ENCODE data around the gene TBC1D2.
A peak's percentile ranks its signal among the peaks of the same experiment; 100 is the strongest.

Gene TBC1D2

DNA sequence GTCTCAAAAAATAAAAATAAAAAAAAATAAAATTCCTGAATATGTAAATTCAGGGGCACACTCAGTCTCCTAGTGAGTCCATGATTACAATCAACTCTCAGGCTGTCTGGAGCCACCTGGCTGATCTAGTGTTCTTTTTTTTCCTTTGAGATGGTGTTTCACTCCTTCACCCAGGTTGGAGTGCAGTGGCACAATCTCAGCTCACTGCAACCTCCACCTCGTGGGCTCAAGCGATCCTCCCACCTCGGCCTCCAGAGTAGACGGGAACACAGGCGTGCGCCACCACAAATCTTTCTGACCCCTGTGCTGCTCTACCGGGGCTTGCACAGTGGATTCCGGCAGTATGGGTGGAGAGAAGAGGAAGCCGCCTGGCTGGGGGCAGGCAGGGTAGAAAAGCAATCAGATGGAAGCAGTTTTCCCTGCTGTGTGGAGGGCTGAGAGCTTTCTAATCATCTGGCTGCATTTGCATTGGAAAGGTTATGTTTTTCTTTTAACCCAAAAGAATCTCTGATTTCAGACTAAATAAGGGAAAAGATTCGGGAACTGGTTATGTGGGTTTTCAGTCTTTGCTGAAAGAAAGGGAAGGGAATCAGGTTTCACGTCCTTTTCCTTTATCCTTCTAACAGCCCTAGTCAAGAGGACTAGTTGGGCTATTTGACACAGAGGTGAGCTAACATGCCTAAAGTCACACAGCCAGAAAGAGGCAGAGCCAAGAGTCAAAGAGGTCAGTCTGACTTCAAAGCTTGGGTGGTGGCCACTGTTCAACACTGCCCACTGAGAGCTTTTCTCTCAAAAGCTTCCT, 36.7 kb downstream of the TBC1D2 start:
- no peak for DNase-seq (ENCODE audit: low spot score)

DNA sequence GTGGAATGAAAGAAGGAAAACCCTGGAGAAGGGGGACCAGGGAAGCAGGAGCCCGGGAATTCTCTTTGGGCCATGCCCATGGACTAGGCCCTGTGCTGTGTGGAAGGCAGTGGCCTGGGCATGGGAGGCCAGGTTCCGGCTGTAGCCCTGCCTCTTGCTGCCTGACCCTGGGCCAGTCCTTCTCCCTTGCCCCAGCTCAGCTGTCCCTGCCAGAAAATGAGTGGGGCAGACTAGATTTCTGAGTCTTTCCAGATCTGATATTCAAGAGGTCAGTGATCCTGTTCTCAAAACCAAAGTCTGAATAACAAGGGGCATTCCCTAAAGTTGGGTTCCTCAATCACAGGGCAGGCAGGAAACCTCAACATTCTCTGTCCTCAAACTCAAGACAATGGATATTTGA, 38.2 kb downstream of the TBC1D2 start:
- no peak for DNase-seq (ENCODE audit: low spot score)

DNA sequence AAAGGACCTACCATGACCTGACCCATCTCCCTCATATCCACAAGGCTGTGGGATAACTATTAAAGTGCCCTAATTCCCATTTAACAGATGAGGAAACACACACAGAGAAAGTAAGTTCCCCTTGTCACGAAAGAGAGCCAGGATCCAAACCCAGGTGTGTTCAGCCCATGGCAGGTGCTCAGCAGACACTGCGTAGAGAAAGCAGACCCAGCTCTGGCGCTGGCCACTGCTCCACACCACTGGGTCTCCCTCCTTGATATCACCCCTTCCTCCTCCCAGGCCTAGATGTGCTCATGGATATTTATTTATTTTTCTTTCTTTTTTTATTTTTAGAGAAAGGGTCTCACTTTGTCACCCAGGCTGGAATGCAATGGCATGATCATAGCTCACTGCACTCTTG, 39.1 kb downstream of the TBC1D2 start:
- no peak for DNase-seq (ENCODE audit: low spot score)

DNA sequence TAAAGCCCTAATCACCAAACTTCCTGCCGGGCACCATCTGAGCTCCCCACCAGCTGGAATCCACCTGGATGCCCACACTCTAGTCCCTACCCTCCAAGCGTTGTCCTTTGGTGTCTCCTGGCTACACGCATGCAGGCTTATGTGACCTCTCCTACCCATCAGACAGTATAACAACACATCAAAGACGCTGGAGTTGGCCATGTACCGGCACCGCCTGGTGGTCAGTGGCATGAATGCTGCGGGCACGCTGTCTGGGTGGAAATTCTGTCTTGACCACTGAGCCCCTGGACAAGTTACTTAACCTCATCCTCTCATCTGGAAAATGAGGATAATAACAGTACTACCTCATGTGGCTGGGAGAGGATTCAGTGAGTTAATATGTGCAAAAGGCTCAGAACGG, 39.6 kb downstream of the TBC1D2 start:
- no peak for DNase-seq (ENCODE audit: low spot score)

DNA sequence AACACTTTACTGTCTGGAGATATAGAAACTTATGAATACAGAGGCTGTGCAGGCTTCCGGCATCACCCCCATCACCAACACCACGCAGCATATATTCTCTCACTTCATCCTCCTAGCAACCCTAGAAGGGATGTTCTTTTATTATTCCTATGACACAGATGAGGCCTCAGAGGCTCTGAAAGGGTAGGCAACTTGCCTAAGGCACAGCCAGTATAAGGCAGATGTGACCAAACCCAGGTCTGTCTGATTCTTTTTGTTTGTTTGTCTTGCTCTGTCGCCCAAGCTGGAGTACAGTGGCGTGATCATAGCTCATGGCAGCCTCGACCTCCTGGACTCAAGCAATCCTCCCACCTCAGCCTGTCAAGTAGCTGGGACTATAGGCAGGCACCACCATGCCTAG, 40.2 kb downstream of the TBC1D2 start:
- no peak for DNase-seq (ENCODE audit: low spot score)

DNA sequence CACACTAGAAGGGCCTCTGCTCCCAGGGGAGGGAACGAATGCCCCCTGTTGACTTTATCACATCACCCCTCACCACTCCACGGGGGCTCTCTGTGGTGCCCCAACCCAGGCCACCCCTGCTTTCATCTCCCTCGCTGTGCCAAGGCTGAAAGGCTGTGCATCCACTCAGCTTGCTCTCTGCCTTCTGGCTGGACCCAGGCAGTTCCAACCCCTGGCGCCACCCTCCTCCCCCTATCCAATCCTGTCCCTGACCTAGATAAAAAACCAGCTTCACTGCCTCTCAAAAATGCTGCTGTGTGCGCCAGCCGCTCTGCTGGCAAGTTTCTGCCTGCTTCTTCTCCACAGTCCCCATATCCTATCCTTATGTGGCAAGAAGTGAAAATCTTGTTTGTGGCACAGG, 40.6 kb downstream of the TBC1D2 start:
- no peak for DNase-seq (ENCODE audit: low spot score)

DNA sequence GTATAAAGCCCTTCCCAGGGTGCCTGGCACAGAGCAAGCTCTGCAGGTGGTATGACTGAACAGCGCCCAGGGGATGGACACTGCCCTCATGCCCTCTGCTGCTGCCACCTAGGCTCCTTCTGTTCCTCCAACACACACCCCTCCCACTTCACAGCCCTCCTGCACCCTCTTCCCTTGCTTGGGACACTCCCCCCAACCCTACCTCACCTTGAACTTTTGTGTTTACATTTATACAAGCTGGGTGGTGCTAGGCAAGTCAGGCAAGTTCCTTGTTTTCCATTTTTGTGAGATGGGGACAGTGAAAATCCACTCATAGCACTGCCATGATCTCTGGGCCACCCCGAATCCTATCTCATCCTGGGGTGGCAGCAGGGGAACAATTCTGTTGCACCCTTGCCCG, 44.2 kb downstream of the TBC1D2 start:
- DNase-seq (ENCODE audit: low spot score): no peak

DNA sequence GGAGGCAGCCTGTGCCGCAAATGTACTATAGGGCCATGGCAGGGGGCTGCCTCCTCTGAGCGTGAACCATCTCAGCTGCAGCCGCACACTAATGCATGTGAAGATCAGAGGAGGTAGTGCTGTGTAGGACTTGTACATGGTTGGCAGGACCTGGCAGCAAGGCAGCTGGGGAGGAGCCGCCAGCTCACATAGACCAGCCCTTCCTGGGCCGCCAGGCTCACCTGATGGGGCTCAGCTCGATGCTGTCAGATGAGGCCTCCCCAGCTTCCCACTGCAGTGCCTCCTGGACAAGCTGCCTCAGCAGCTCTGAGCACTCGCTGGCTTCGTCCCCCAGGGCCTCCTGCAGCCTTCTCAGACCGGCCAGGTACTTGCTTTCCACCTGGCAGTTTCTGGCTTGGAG, 45.0 kb downstream of the TBC1D2 start:
- no peak for DNase-seq (ENCODE audit: low spot score)

DNA sequence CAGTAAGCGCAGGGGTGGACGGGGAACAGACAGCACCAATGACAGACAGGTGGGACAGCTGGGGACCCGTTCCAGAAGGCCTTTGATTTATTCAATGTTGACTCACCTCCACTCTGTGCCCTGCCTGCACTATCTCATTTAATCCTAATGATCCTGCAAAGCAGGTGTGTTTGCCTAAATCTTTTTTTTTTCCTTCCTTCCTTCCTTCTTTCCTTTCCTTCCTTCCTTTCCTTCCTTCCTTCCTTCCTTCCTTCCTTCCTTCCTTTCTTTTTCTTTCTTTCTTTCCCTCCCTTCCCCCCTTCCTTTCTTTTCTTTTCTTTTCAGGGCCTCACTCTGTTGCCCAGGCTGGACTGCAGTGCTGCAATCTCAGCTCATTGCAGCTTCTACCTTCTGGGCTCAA, 45.9 kb downstream of the TBC1D2 start:
- DNase-seq (ENCODE audit: low spot score): no peak

DNA sequence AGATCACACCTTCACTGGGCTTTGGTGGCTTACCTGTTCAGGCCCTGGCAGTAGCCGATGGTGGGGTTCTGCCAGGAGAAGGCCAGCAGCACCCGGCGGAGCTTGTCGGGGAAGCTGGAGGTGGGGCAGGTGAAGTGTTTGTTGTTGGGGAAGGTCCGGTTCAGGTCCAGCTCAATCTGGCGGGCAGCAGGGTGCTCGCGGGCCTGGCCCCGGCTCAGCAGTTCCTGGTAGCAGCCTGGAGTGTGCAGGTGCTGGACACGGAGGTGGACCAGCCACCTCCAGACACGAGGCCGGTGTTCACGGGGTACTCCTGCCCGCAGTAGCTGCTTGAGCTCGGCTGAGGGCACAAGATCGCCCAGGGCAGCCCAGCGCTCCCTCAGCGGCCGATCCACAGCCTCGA, 46.8 kb downstream of the TBC1D2 start:
- DNase-seq (ENCODE audit: low spot score): no peak

DNA sequence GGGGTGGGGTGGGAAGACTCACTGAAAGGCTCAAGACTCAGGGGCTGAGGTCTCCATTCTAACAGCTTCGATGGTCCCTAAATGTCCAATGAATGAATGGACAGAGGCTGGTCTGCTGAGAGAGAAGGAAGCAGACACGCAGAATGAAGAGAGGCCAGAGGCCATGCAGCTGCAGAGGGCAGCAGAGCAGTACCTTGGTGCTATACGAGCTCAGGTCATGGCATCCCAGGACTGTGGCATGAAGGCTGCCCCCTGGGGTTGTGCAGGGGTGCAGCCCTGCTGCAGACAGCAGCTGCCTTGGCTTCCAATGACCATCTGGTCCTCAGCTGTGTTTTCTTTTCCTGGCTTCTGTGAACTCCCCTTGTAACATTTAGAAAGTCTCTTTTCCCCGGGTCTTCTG, 47.8 kb downstream of the TBC1D2 start:
- no peak for DNase-seq (ENCODE audit: low spot score)

DNA sequence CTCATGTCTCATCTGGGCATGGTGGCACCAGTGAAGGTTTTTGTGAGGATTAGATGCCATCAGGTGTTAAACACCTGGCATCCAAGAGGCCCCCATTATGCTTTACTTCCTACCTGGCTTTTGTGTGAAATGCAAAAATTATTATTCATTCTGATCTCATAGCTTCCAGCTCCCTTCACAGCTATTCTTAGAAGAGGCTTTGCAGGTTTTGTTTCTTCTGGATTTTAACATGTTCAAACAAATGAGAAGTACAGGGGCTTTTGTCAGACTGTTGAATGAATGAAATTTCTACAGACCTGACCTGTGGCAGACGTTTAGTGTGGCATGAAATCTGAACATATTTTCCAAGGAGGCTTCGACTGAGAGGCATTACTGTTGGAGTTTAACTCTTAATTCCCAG, 48.7 kb downstream of the TBC1D2 start:
- DNase-seq (ENCODE audit: low spot score): no peak

DNA sequence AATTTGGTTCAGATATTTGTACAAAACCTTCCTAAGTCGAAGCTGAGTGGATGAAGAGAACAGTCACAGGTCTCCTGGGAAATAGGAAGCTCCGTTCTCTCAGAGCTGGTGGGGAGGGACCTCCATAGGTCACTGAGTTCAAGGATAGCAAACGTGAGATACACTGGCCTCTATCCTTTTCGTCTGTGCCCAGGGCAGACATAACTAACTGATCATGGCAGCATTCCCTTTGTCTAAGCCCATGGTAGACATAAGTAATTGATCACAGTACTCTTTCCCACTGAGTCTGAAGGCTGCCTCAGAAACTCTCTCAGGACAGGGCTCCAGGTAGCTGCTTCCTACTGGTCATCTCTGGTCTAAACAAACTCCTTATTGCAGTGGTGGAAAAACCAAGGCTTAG, 50.8 kb downstream of the TBC1D2 start:
- DNase-seq (ENCODE audit: low spot score): no peak

DNA sequence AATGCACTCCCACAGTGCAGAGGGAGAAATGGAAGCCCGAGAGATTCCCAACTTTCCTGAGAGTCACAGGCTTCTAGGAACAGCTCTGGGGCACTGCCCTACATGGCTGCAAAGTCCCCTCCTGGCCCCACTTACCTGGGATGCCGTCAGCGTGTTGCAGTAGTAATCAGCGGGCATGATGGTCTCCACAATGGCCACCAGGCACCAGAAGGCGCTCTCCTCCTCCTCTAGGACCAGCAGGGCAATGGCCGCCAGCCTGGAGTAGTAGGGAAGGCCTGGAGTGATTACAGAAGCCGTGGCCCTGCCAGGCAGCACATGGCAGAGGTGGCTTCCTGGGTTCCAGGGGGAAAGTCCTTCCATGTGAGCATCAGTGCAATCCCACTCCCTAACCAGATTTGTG, 52.3 kb downstream of the TBC1D2 start:
- no peak for DNase-seq (ENCODE audit: low spot score)

DNA sequence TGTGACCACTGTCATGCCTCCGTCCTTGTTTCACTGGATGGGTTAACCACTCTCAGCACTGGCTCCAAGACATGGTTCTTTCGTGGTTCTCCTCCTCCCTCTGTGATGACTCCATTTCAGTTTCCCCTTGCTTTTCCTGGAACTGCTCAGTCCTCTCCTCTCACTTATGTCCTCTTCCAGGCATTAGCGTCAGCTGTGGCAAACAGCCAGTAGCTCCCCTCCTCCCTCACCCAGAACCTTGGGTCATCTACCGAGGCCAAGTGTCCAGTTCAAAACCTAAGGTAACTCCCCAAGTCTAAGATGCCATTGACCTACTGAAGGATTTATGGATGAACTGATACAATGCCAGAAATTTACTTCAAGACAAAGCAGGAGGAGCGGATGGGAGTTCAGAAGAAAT, 53.2 kb downstream of the TBC1D2 start:
- DNase-seq (ENCODE audit: low spot score): no peak

DNA sequence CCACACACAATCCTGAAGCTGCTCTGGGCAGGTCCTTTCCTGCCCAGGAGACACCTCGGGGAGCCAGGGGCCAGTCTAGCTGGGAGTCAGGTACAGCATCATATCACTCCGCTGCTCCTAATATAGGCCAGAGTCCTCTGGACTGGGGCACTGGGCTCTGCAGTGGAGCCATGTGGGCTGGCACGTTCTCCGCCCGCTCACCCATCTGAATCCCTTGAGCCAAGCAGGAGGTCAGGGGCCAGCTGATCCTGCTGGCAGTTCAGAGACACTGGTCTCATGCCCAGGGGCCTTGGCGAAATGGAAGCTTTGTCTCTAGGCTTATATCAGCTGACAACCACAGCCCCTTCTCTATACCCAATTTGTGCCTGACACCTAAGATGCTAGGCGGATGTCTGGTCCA, 53.7 kb downstream of the TBC1D2 start:
- no peak for DNase-seq (ENCODE audit: low spot score)

DNA sequence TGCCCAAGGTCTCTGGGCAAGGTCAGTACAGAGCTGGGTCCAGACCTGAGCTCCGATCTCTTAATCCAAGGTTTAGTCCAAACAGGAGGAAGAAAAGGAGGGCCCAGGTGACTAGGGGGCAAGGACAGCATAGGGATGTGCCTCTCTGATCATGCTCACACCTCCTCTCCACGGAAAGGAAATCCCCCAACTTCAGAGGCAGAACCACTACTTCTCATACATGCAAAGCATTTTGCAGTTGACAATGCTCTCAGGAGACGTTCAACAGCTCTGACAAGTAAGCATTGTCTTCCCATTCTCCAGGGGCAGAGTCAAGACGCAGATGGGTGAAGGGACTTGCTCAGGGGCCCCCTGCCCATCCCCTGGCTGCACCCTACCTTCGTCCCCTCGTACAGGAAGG, 54.3 kb downstream of the TBC1D2 start:
- DNase-seq (ENCODE audit: low spot score): no peak

DNA sequence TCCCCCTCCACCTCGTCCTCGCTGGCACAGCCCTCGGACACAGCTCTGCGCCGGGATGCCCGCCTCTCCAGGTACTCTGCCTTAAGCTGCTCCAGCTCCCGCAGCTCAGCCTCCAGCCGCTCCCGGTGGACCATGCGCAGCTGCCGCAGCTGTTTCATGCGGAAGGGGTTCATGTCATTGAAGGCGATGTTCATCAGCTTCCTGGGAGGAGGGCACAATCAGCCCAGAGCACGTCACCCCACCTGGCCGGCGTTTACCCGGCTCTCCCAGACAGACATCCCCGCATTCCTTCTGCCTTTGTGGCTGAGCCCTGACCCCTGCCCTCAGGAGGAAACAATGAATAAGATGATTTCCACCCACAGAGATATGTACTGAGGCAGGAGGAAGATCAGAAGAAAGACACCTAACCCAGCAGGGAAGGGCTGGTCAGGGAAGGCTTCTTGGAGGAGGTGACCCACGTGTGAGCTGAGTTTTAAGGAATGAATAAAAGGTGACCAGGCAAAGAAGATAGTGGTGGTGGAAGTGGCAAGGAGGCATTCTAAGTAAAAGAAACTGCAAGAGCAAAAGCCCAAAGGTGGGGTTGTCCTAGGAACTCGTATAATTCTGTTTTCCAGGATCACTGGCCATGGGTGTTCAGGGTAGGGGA, 55.9 kb downstream of the TBC1D2 start:
- no peak for DNase-seq (ENCODE audit: low spot score)

DNA sequence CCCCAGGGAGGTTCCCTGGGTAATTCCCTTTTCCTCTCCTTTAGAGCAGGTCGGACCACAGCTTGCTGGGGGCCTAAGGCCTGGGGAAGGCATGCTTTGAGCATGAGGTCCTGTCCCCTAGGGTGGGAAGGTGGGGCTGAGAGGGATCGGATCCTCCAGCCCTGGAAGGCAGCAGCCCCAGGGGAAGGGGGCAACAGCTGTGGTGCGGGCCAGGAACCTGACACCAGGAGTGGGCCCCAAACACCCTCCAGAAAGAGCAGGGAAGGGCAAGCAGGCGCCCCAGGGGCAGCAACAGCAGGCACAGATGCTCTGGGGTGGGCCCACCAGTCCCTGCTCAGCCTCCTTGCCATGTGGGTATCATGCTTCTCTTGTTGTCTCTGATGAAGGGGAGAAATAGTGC, 59.8 kb downstream of the TBC1D2 start:
- DNase-seq (ENCODE audit: low spot score): no peak

DNA sequence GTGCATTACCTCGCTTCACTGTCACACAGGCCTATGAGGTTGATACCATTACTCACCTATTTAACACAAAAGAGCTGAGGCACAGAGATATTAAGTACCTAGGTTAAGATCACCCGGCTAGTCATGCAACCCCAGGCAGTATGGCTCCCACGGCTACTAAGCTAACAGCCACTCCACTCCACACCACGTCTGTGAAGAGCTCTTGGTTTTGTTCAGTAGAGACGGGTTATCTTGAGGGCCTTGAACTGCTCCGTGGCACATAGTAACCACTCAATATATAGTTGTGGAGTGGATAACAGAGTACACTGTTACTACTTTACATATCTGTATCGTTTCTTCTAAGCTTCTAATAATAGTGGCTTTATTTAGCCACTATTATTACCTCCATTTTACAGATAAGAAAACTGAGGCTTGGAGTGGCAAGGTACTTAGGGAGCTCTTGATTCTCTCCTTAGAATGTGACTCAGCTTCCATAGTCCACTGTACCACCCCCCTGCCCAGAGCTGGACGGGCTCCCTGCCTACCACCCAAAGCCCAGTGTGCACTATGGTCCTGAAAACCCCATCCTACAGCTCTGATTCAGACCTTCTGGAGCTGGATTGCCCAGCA, 62.0 kb downstream of the TBC1D2 start:
- no peak for DNase-seq (ENCODE audit: low spot score)

DNA sequence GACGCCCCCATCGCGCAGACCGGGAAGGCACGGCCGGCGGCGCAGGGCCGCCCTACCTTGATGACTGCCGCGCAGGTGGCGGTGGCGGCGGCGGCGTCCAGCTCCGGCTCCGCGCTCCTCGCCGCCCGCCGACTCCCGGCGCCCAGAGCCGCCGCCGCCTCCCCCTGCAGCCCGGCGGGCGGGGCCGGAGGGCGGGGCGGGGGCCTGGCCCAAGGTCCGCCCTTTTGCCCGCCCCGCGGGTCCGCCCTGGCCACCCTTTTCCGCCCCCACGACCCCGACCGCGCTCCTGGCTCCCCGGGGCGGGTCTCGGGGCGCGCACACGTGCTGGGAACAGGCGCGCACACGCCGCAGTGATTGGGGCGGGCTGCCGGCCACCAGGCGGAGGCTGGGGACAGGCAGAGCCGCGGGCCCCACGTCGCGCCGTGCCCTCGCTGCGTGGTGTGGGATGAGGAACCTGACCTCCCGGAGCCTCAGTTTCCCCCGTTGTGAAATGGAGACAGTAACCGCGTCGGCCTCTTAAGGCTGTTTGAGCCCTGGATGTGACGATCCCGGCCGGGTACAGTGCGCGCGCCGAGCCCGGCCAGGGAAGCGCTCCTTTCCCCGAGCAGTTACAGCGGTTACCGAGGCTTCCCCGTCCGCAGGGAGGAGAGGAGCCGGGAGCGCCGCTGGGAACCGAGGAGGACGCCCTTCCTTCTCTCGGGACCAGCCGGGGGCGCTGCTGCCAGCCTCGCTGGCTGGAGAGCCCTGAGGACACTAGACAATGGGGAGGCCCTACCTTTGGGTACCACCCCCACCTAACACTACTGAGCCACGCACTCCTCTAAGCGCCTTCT, 62.7 kb downstream of the TBC1D2 start, which contains the start of gene CORO2A:
Gene CORO2A, minus strand, starts transcription at position 135 of the 833 bp plus-strand sequence. CDS start 34,977 bp downstream, outside the sequence.
- peak; percentile 23 for DNase-seq (ENCODE audit: low spot score)

DNA sequence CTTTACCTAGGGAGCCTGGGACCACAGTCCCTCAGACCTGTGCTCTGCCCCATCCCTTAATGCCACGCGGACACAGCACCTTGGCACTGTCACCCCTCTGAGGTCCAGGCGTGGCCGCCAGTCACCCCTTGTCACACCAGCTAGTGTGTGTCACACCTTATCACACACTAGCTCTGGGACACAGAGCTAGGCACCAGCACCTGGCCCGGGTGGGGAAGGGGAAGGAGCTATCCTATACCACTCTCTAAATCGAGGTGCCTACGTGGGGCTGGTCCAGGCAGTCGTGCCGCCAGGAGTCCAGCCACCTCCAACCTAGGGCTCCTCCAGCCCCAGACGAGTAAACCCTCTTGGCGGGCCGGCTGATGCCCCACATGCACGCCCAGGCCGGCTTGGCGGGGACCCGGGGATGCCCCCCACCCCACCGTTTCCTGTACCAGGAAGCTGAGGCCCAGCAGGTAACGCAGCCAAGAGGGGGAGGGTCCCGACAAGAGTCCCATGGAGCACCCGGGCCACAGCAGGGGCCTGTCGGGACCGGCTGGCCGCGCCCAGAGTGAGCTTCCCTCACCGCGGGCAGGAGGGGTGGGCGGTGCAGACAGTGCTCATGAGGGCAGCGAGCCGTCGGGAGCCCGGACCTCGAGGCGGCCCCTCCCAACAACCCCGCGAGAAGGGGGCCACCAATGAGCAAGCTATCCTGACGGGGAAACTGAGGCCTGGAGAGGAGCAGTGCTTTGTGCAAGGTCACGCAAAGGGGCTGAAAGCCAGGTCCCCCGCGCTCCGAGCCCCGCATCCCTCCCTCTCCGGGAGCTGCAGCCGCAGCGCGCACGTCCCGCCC, 63.6 kb downstream of the TBC1D2 start:
- DNase-seq (ENCODE audit: low spot score): no peak

All from hematopoietic multipotent progenitor cell treated with erythropoietin and hydrocortisone succinate and interleukin-3 and kit ligand, for 15 days (in vitro differentiated cells).